ENCODE measurements around the gene CCDC157. TPM values are rescaled to one million over a fixed set of nuclear protein-coding genes. Genes with fewer than 3 reads are reported as not detected.

CCDC157 gene
- total RNA-seq, 4 donors from 2014 or later, result 0.17 to 4.5 (median 2.7) TPM

GRCh38 chr22:30362651-30363281 lies 6.0 kb downstream of the CCDC157 start:
- no peak overlapping the region for H3K4me3 ChIP-seq (ENCODE audit: low read depth, poor library complexity, severe bottlenecking)
- WGBS, 2 donors, result 87% methylated on average over 7 of the region's 7 CpGs
- no peak for DNase-seq (ENCODE audit: low spot score in 2 of 2)
- intact Hi-C loops (cut with DNase I; ENCODE audit: low total_unique reads), result no loop called here
- no peak for TF ChIP-seq CTCF (IDR thresholded peaks at IDR 0.05)
- TF ChIP-seq POLR2A (IDR thresholded peaks at IDR 0.05), result no peak

GRCh38 chr22:30365891-30366290 lies 9.1 kb downstream of the CCDC157 start:
- WGBS, 2 donors, result 91% methylated on average over 17 to 18 of the region's 18 CpGs
- intact Hi-C loops (cut with DNase I; ENCODE audit: low total_unique reads), result no loop called here
- TF ChIP-seq CTCF (IDR thresholded peaks at IDR 0.05) (no peak), POLR2A (IDR thresholded peaks at IDR 0.05) (no peak)
- H3K4me3 ChIP-seq (ENCODE audit: low read depth, poor library complexity, severe bottlenecking), result no peak overlapping the region
- no peak for DNase-seq (ENCODE audit: low spot score in 2 of 2)

GRCh38 chr22:30368420-30368819 lies 11.6 kb downstream of the CCDC157 start:
- intact Hi-C loops (cut with DNase I; ENCODE audit: low total_unique reads), result no loop called here
- DNase-seq (ENCODE audit: low spot score in 2 of 2), result no peak
- 83 to 95% methylated on average over 9 of the region's 9 CpGs for WGBS, 2 donors
- no peak for TF ChIP-seq CTCF (IDR thresholded peaks at IDR 0.05)
- TF ChIP-seq POLR2A (IDR thresholded peaks at IDR 0.05), result no peak
- H3K4me3 ChIP-seq (ENCODE audit: low read depth, poor library complexity, severe bottlenecking), result no peak overlapping the region

GRCh38 chr22:30370641-30371230 lies 13.9 kb downstream of the CCDC157 start:
- no peak for TF ChIP-seq POLR2A (IDR thresholded peaks at IDR 0.05)
- no peak for TF ChIP-seq CTCF (IDR thresholded peaks at IDR 0.05)
- intact Hi-C loops (cut with DNase I; ENCODE audit: low total_unique reads), result no loop called here
- DNase-seq (ENCODE audit: low spot score in 2 of 2), result no peak
- H3K4me3 ChIP-seq (ENCODE audit: low read depth, poor library complexity, severe bottlenecking), result no peak overlapping the region
- 81 to 87% methylated on average over 16 to 19 of the region's 19 CpGs for WGBS, 2 donors

GRCh38 chr22:30371321-30371720 lies 14.5 kb downstream of the CCDC157 start:
- intact Hi-C loops (cut with DNase I; ENCODE audit: low total_unique reads), result no loop called here
- WGBS, 2 donors, result 92 to 95% methylated on average over 9 of the region's 9 CpGs
- TF ChIP-seq POLR2A (IDR thresholded peaks at IDR 0.05) (no peak), CTCF (IDR thresholded peaks at IDR 0.05) (no peak)
- no peak overlapping the region for H3K4me3 ChIP-seq (ENCODE audit: low read depth, poor library complexity, severe bottlenecking)
- DNase-seq (ENCODE audit: low spot score in 2 of 2), result no peak

- intact Hi-C loops (cut with DNase I; ENCODE audit: low total_unique reads), result no loop called here
- DNase-seq (ENCODE audit: low spot score in 2 of 2), result no peak
These were observed 15.2 kb downstream of the CCDC157 start for GRCh38 chr22:30371981-30372380.

More at GRCh38 chr22:30371981-30372380, 15.2 kb downstream of the CCDC157 start:
- 86 to 88% methylated on average over 8 to 13 of the region's 13 CpGs for WGBS, 2 donors
- TF ChIP-seq POLR2A (IDR thresholded peaks at IDR 0.05) (no peak), CTCF (IDR thresholded peaks at IDR 0.05) (no peak)
- H3K4me3 ChIP-seq (ENCODE audit: low read depth, poor library complexity, severe bottlenecking), result no peak overlapping the region
